ENCODE results near the gene TSEN54. TPM values are rescaled to one million over a fixed set of nuclear protein-coding genes. Genes with fewer than 3 reads are reported as not detected.
A peak's percentile ranks its signal among the peaks of the same experiment; 100 is the strongest.

Gene TSEN54
- total RNA-seq, 1 donor: 12.1 TPM

- DNase-seq (ENCODE audit: low read depth): no peak
- H3K4me3 ChIP-seq (ENCODE audit: low read depth, low read length): no peak overlapping the region
- TF ChIP-seq CTCF (IDR thresholded peaks at IDR 0.05; ENCODE audit: insufficient read depth, low read depth, low read length): no peak
These were observed 19.5 kb downstream of the TSEN54 start for GRCh38 chr17:75535871-75536270.

GRCh38 chr17:75536366-75536765 lies 20.0 kb downstream of the TSEN54 start:
- no peak overlapping the region for H3K4me3 ChIP-seq (ENCODE audit: low read depth, low read length)
- TF ChIP-seq CTCF (IDR thresholded peaks at IDR 0.05; ENCODE audit: insufficient read depth, low read depth, low read length): no peak
- DNase-seq (ENCODE audit: low read depth): no peak

DNA sequence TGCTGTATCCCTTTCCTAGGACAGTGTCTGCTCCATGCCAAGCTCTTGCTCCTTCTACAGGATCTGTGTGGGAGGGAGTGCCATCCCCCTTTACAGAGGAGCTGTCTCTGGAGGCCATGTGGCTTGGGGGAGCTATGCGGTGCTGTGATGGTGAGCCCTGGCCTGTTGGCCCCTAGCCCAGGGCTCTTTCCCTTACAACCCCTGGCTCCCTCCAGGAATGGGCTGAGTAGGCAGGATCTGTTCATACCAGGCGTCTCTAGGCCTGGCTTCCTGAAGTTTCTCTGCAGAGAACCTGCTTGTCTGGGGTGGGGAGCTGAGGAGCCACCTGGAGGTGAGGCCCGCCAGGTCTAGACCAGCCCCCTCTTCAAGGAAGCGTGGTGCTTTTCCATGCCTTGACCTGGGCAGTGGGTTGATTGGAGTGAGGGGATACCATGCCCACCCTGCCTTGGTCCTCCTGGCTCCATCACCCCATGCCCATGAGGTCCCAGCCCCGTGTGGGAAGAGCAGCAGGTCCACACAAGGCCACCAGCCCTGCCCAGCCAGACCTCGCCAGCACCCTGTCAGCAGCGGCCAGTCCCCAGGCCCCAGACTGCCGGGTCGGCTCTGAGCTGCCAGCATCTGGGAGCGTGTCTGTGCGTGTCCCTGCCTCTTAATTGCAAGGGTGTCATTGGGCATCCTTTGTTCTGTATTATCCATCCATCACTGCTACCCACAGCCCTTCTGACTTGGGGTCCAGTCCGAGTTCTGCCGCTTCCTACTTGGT lies 23.8 kb downstream of the TSEN54 start:
- TF ChIP-seq CTCF (IDR thresholded peaks at IDR 0.05; ENCODE audit: insufficient read depth, low read depth, low read length): no peak
- H3K4me3 ChIP-seq (ENCODE audit: low read depth, low read length): no peak overlapping the region
- DNase-seq (ENCODE audit: low read depth): peak; percentile 34

DNA sequence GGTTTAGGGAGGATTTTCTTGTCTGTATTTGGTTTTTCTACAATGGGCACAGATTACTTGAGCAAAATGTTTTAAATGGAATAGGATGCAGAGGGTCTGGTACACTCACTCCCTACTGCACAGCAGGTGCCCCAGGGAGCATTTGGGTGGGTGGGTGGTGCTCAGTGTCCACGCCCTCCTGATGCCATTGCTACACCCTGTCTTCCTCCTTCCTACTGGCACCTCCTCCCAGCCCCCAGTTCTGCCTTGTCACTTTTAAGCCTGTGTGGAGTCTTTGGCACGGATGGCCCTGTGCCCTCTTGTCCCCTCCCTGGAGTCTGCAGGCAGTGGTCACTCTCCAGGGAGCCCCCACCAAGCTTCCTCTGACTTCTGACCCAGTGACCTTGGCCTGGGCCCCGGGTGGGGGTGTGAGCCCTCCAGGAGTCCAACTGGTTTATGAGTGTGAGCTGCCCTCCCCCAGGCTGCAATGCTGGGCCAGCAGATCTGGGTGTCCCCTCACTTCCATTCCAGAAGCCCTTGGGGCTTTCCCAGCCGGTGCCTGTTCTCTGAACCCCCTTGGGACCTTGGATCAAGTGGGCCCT lies 24.7 kb downstream of the TSEN54 start:
- TF ChIP-seq CTCF (IDR thresholded peaks at IDR 0.05; ENCODE audit: insufficient read depth, low read depth, low read length): no peak
- no peak overlapping the region for H3K4me3 ChIP-seq (ENCODE audit: low read depth, low read length)

DNA sequence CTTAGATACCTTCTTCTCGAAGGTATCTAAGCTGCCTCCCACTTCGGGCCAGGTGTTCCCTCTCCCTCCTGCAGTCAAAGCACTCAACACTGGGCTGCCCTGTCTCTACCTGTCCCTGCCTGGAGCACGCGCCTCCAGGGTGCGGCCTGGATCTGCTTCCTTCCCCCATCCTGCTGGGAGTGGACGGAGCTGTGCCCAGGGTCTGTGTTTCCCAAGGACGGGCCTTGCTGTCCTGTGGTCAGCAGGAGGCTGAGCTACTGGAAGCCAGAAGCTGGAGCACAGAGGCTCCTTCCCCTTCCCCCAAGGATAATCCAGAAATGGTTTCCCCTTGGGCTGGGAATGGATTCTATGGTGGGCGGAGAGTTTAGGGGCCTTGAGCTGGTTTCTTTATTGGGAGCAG lies 25.9 kb downstream of the TSEN54 start:
- H3K4me3 ChIP-seq (ENCODE audit: low read depth, low read length): no peak overlapping the region
- no peak for DNase-seq (ENCODE audit: low read depth)
- TF ChIP-seq CTCF (IDR thresholded peaks at IDR 0.05; ENCODE audit: insufficient read depth, low read depth, low read length): no peak

More for the DNA sequence above, 24.7 kb downstream of the TSEN54 start:
- DNase-seq (ENCODE audit: low read depth): no peak

GRCh38 chr17:75542728-75543336 lies 26.5 kb downstream of the TSEN54 start:
- TF ChIP-seq CTCF (IDR thresholded peaks at IDR 0.05; ENCODE audit: insufficient read depth, low read depth, low read length): no peak

More at GRCh38 chr17:75542728-75543336, 26.5 kb downstream of the TSEN54 start:
- no peak for DNase-seq (ENCODE audit: low read depth)
- H3K4me3 ChIP-seq (ENCODE audit: low read depth, low read length): no peak overlapping the region

Data from fibroblast of villous mesenchyme (primary cell).